Neural crest cell (in vitro differentiated cells): ENCODE measurements around the gene PLEKHJ1. TPM values are rescaled to one million over a fixed set of nuclear protein-coding genes. Genes with fewer than 3 reads are reported as not detected.

Source experiments
- DNase-seq: peaks from one replicate; pipeline ENCODE4 v3.0.0; 2021; ENCODE audit warnings: low read depth, mixed read lengths, low spot score
- H3K27ac Mint-ChIP-seq: one replicate; pipeline ENCODE4 v1.8.0; 2021; ENCODE audit warnings: mild to moderate bottlenecking, mixed read lengths; ENCODE audit not compliant: unreplicated experiment
- H3K27me3 Mint-ChIP-seq: 2 replicates; pipeline ENCODE4 v1.8.0; 2021; ENCODE audit warnings: low read depth, mild to moderate bottlenecking, mixed read lengths
- H3K36me3 Mint-ChIP-seq: 2 replicates; pipeline ENCODE4 v1.8.0; 2021; ENCODE audit warnings: low read depth, mild to moderate bottlenecking, mixed read lengths
- H3K4me1 Mint-ChIP-seq: 2 replicates; pipeline ENCODE4 v1.8.0; 2021; ENCODE audit warnings: mixed read lengths
- H3K4me3 Mint-ChIP-seq: one replicate; pipeline ENCODE4 v1.8.0; 2021; ENCODE audit warnings: mild to moderate bottlenecking, mixed read lengths
- H3K9me3 Mint-ChIP-seq: 2 replicates; pipeline ENCODE4 v1.8.0; 2021; ENCODE audit warnings: mixed read lengths
- total RNA-seq: library from RNA; stranded (reverse); gene quantifications from 2 replicates; pipeline ENCODE4 v1.2.1, GENCODE V29; 2021
- TF ChIP-seq, protein P1 (sequence below): fragments of 200-600 bp; sonication (generic); conservative IDR thresholded peaks from 2 replicates; pipeline ENCODE4 v1.5.0; 2021; ENCODE audit warnings: antibody characterized with exemption, mild to moderate bottlenecking

The PLEKHJ1 gene
- total RNA-seq, 1 donor from 2014 or later: 137 TPM

DNA sequence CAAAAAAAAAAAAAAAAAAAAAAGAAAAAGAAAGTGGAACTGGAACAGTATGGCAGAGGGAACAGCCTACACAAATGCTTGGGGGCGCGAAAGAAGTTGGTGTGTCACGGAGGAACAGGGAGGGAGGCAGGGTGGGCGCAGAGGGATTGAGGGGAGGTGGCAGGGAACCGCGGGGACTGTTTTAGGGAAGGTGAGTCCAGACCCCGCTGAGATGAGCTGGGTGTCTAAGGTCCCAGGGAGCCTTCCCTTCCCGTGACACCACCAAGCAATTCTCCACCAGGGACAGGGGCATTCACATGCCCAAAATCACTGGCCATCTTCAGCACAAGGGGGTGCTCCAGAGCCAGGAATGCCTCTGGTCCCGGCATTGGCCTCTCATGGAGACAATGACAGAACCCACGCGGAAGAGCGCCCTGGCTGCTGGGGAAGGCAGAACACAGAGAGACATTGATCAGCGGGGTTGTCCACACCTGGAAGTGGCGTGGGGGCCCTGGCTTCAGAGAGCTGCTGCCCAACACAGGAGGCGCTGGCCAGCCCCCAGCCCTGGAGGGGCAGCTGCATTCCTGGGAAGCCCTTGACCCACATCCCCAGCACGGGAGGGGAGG, 38.9 kb upstream of the PLEKHJ1 start:
- Mint-ChIP-seq H3K27me3 (peaks cover 10% of the 10 kb centered on the region), H3K36me3 (peaks cover 12% of the 10 kb centered on the region), H3K4me3 (peak overlapping the region; percentile 89), H3K9me3 (no peaks in the 10 kb centered on the region), H3K27ac (peak overlapping the region; percentile 81), H3K4me1 (peaks cover 25% of the 10 kb centered on the region)
- TF ChIP-seq, protein P1, sequence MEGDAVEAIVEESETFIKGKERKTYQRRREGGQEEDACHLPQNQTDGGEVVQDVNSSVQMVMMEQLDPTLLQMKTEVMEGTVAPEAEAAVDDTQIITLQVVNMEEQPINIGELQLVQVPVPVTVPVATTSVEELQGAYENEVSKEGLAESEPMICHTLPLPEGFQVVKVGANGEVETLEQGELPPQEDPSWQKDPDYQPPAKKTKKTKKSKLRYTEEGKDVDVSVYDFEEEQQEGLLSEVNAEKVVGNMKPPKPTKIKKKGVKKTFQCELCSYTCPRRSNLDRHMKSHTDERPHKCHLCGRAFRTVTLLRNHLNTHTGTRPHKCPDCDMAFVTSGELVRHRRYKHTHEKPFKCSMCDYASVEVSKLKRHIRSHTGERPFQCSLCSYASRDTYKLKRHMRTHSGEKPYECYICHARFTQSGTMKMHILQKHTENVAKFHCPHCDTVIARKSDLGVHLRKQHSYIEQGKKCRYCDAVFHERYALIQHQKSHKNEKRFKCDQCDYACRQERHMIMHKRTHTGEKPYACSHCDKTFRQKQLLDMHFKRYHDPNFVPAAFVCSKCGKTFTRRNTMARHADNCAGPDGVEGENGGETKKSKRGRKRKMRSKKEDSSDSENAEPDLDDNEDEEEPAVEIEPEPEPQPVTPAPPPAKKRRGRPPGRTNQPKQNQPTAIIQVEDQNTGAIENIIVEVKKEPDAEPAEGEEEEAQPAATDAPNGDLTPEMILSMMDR: peak; percentile 72
- peak; percentile 66 for DNase-seq

DNA sequence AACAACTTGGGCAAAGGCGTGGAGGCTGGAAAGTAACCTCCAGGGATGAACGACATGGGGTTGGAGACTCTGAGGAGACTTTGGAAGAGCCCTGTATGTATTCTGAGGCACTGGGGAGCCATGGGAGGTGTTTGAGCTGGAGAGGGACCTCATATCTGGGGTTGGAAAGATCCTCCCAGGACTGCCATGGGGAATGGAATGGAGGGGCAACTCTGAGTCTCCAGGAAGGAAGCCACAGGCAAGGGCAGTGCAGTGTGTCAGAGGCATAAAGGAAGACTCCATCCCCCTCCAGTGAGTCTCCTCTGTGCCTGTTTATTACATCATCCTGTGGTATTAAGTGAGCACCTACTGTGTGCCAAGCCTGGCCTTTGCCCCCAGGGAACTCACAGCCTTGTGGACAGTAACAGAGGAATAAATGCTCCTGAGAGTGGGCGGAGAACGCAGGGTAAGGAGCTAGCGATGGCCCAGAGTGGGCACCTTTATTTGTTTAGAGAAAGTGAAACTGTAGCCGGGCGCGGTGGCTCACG, 38.1 kb upstream of the PLEKHJ1 start:
- Mint-ChIP-seq H3K4me1 (peaks cover 25% of the 10 kb centered on the region), H3K36me3 (peaks cover 12% of the 10 kb centered on the region), H3K9me3 (no peaks in the 10 kb centered on the region), H3K4me3 (peak overlapping the region; percentile 77), H3K27ac (peak overlapping the region; percentile 67), H3K27me3 (peaks cover 10% of the 10 kb centered on the region)
- DNase-seq: no peak
- TF ChIP-seq, protein P1: no peak

DNA sequence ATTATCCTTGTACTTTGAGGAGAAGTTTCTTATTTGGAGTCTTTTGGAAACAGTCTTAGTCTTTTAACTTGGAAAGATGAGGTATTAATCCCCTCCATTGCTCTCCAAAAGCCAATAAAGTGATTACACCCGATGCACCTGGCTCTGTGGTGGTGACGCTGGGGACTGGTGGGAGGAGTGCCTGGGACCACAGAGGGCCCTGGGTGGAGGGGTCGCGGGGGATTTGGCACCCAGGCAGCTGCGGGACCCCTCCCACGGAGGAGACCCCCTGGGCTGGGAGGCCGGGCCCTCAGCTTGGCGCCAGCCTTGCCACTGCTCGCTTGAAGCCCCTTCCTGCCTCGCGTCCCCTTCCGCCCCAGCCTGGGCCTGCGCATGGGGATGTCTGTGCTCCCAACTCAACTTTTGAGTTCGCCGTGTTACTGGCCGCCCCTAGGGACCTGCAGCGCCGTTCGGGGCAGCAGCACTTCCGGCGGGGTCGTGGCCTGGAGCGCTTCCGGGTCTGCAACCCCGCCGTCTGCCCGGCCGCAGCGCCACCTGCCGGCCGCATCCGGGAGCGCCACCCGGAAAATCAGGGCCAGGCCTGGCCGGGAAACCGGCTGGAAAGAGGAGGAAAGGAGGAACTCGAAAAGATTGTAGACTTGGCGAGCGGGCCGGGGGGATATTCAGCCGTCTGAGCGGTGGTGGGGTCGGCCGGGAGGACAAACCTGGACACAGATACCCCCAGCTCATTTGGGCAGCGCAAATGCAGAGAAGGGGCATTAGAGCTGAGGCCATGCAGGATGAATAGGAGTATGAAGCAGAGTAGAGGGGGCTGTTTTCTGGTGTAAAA, 37.4 kb upstream of the PLEKHJ1 start:
- H3K4me3 Mint-ChIP-seq: peak overlapping the region; percentile 77
- peaks cover 27% of the 10 kb centered on the region for H3K4me1 Mint-ChIP-seq
- H3K9me3 Mint-ChIP-seq: no peaks in the 10 kb centered on the region
- DNase-seq: peak; percentile 94
- H3K27ac Mint-ChIP-seq: peak overlapping the region; percentile 67
- TF ChIP-seq, protein P1: peak; percentile 98
- H3K36me3 Mint-ChIP-seq: peaks cover 12% of the 10 kb centered on the region
- H3K27me3 Mint-ChIP-seq: peaks cover 10% of the 10 kb centered on the region

DNA sequence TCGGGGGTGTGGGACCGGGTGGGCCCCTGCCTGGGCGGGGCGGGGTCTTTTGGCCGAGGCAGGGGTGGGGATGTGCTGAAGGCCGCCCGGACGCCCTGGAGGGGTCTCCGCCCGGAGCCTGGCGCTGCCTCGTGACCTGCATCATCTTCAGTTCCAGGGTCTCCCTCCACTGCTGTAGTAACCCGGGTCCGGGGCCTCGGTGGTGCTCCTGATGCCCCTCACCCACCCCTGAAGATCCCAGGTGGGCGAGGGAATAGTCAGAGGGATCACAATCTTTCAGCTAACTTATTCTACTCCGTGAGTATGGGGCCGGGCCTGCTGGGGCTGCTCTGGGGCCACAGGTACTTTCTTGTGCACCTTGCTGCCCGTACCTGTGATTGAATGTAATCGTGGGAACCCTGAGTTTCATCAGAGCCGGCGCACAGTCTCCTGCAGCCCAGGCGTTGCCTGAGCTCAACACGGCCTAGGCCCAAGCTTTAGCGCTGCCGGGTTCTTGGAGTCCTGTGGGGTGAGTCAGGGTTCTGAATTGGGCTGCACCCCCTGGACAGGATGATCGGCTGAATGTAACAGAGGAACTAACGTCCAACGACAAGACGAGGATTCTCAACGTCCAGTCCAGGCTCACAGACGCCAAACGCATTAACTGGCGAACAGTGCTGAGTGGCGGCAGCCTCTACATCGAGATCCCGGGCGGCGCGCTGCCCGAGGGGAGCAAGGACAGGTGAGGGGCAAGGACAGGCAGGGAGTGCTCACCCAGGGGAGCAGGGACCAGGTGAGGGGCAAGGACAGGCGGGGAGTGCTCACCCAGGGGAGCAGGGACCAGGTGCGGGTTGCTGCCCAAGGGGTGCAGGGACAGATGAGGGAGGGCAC, 35.3 kb upstream of the PLEKHJ1 start:
- H3K4me3 Mint-ChIP-seq: peak overlapping the region; percentile 93
- peak overlapping the region; percentile 63 for H3K27ac Mint-ChIP-seq
- peaks cover 30% of the 10 kb centered on the region for H3K4me1 Mint-ChIP-seq
- DNase-seq: no peak
- no peaks in the 10 kb centered on the region for H3K9me3 Mint-ChIP-seq
- H3K27me3 Mint-ChIP-seq: peaks cover 10% of the 10 kb centered on the region
- peaks cover 12% of the 10 kb centered on the region for H3K36me3 Mint-ChIP-seq
- TF ChIP-seq, protein P1: no peak
